K562 (cell line): ENCODE data around the gene ZRANB1. TPM values are rescaled to one million over a fixed set of nuclear protein-coding genes. Genes with fewer than 3 reads are reported as not detected.
A peak's percentile ranks its signal among the peaks of the same experiment; 100 is the strongest.

Experiments used
- ATF6 ChIP-seq: sonication (generic); formaldehyde crosslinking; IDR thresholded peaks from 2 replicates; pipeline ENCODE4 v1.4.0; 2020; ENCODE audit warnings: mild to moderate bottlenecking, missing genetic modification reagents
- CGGBP1 ChIP-seq: fragments of 250-450 bp; sonication (Bioruptor Pico); IDR thresholded peaks from 2 replicates; pipeline ENCODE4 v1.9.0; 2021; ENCODE audit warnings: mild to moderate bottlenecking
- CTBP1 ChIP-seq: fragments of 450-650 bp; IDR thresholded peaks from 2 replicates; pipeline ENCODE4 v1.6.1; 2016; ENCODE audit warnings: borderline replicate concordance
- GABPA ChIP-seq: fragments of 200-800 bp; sonication (Bioruptor generic); conservative IDR thresholded peaks from 2 replicates; pipeline ENCODE4 v1.6.1; 2016; ENCODE audit warnings: low read depth, missing genetic modification characterization, missing compliant biosample characterization
- KDM5B ChIP-seq: fragments of 200-600 bp; sonication (generic); IDR thresholded peaks from 2 replicates; pipeline ENCODE4 v1.6.1; 2012; ENCODE audit warnings: low read depth, mild to moderate bottlenecking, moderate library complexity, low read length, control low read depth, inconsistent platforms; ENCODE audit not compliant: insufficient replicate concordance
- RBM25 ChIP-seq: fragments of 200-400 bp; formaldehyde crosslinking; IDR thresholded peaks from 2 replicates; pipeline ENCODE4 v1.6.1; 2018; ENCODE audit warnings: low read length, low read depth, moderate library complexity; ENCODE audit not compliant: severe bottlenecking
- TCF3 ChIP-seq: sonication (generic); formaldehyde crosslinking; IDR thresholded peaks from 2 replicates; pipeline ENCODE4 v1.4.0; 2020; ENCODE audit warnings: mild to moderate bottlenecking, missing genetic modification reagents
- ZC3H8 ChIP-seq: fragments of 450-650 bp; IDR thresholded peaks from 2 replicates; pipeline ENCODE4 v1.6.1; 2017
- ZNF175 ChIP-seq: fragments of 200-800 bp; sonication (Bioruptor generic); IDR thresholded peaks from 2 replicates; pipeline ENCODE4 v1.6.1; 2016; ENCODE audit warnings: low read depth, mild to moderate bottlenecking, missing genetic modification characterization, missing compliant biosample characterization
- ZNF695 ChIP-seq: fragments of 450-650 bp; formaldehyde crosslinking; IDR thresholded peaks from 2 replicates; pipeline ENCODE4 v1.4.0; 2020; ENCODE audit warnings: mild to moderate bottlenecking, moderate library complexity
- polyA plus RNA-seq, 8 experiments: library from polyadenylated mRNA; depleted of rRNA in 4 of 8; stranded (reverse) in 5 of 8; unstranded in 3 of 8; fragments of >200 nt; fragmentation: Nextera tagmentation in 2 of 8; fragmentation: Illumina TruSeq in 1 of 8; extraction: Ambion mirVana in 2 of 8; extraction: Trizol in 1 of 8; gene quantifications; 2 replicates each; pipeline versions ENCODE4 v1.2.1 to v1.2.3, GENCODE V29; 2011 to 2014; ENCODE audit warnings: inconsistent platforms in 1 of 8, missing spikeins in 1 of 8
- total RNA-seq, 7 experiments: library from RNA; depleted of rRNA in 6 of 7; stranded (reverse); fragments of >200 nt in 6 of 7; fragmentation: Illumina TruSeq in 2 of 7; extraction: Trizol in 2 of 7; gene quantifications; 2 replicates each; pipeline versions ENCODE4 v1.2.1 to v1.2.3, GENCODE V29; 2011 to 2021; ENCODE audit warnings: low replicate concordance in 1 of 7
- TF ChIP-seq, protein P1 (sequence below): fragments of 250-450 bp; sonication (Bioruptor Pico); IDR thresholded peaks from 2 replicates; pipeline ENCODE4 v1.9.0; 2021; ENCODE audit warnings: mild to moderate bottlenecking, inconsistent platforms
- TF ChIP-seq, protein P2 (sequence below): fragments of 450-650 bp; formaldehyde crosslinking; IDR thresholded peaks from 2 replicates; pipeline ENCODE4 v1.4.0; 2020; ENCODE audit warnings: mild to moderate bottlenecking, moderate library complexity

ZRANB1 gene
- total and polyA plus RNA-seq, 9 of the 15 experiments (the other 6 are each of a cell fraction or from before 2014, with no cell fraction given) = 0.07 to 1.1 (median 0.64) TPM

DNA sequence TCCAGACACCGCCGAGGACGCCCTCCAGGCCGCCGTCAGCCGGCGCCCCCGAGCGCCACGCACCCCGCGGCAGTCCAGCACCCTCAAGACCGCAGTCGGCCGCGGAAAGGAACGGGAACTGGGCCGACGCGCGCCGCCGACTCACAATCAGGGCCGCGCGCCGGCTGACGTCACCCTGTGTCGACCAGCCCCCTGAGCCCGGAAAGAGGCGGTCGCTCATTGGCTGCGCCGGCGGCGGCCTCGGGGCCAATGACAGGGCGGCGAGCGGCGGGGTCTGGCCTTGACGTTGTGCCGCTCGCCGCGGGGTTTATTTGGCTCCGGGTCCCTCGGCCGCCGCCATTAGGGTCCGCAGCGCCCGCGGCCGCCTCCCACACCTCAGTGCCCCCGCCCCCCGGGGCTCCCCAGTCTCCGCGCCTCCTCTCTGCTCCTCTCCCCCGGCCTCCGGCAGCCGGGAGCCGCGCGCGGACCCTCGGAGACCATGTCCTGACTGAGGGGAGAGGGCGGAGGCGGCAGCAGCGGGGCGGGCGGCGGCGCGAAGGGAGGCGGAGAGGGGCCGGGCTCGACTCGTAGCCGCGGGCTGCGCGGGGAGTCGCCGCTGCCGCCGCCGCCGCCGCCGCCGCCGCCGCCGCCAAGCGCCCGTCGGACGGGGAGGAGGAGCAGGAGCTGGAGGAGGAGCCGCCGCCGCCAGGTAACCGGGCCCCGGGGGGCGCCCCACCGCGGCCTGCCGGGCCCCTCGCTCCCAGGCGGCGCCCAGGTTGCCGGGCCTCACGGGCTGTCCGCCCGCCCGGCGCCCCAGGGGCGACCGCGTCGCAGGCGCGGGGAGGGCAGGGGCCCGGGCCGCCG lies 25.1 kb upstream of the ZRANB1 start (continued):
- TF ChIP-seq ATF6 (CRISPR knock-in tag) (peak; percentile 56; the same call in 1 of the 2 replicates), TCF3 (CRISPR knock-in tag) (no peak), ZNF695 (no peak), CGGBP1 (0 out of 2 replicates have a peak, but pooled peaks have one; percentile 17), KDM5B (peak; percentile 76), GABPA (peak; percentile 45; the same call in 1 of the 2 replicates), RBM25 (peak; percentile 100), ZC3H8 (no peak), ZNF175 (no peak), CTBP1 (peak; percentile 70)
- TF ChIP-seq, protein P1, sequence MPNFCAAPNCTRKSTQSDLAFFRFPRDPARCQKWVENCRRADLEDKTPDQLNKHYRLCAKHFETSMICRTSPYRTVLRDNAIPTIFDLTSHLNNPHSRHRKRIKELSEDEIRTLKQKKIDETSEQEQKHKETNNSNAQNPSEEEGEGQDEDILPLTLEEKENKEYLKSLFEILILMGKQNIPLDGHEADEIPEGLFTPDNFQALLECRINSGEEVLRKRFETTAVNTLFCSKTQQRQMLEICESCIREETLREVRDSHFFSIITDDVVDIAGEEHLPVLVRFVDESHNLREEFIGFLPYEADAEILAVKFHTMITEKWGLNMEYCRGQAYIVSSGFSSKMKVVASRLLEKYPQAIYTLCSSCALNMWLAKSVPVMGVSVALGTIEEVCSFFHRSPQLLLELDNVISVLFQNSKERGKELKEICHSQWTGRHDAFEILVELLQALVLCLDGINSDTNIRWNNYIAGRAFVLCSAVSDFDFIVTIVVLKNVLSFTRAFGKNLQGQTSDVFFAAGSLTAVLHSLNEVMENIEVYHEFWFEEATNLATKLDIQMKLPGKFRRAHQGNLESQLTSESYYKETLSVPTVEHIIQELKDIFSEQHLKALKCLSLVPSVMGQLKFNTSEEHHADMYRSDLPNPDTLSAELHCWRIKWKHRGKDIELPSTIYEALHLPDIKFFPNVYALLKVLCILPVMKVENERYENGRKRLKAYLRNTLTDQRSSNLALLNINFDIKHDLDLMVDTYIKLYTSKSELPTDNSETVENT (CRISPR knock-in tag) = peak; percentile 78
- TF ChIP-seq, protein P2, sequence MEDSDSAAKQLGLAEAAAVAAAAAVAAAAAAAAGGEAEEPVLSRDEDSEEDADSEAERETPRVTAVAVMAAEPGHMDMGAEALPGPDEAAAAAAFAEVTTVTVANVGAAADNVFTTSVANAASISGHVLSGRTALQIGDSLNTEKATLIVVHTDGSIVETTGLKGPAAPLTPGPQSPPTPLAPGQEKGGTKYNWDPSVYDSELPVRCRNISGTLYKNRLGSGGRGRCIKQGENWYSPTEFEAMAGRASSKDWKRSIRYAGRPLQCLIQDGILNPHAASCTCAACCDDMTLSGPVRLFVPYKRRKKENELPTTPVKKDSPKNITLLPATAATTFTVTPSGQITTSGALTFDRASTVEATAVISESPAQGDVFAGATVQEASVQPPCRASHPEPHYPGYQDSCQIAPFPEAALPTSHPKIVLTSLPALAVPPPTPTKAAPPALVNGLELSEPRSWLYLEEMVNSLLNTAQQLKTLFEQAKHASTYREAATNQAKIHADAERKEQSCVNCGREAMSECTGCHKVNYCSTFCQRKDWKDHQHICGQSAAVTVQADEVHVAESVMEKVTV (CRISPR knock-in tag) = no peak
